ENCODE results near the gene NOP16.

Gene NOP16

GRCh38 chr5:176355400-176356178, 32.8 kb downstream of the NOP16 start:
- no peak for DNase-seq (ENCODE audit: low read depth)
- no peak overlapping the region for H3K4me3 ChIP-seq (ENCODE audit: control insufficient read depth, low read depth, low read length)
- TF ChIP-seq CTCF (conservative IDR thresholded peaks at IDR 0.05; ENCODE audit: control insufficient read depth, insufficient read depth, low read depth, low read length) = no peak

- TF ChIP-seq CTCF (conservative IDR thresholded peaks at IDR 0.05; ENCODE audit: control insufficient read depth, insufficient read depth, low read depth, low read length) = no peak
- H3K4me3 ChIP-seq (ENCODE audit: control insufficient read depth, low read depth, low read length) = no peak overlapping the region
- DNase-seq (ENCODE audit: low read depth) = no peak
These were observed 34.9 kb downstream of the NOP16 start for GRCh38 chr5:176353533-176353932.

- H3K4me3 ChIP-seq (ENCODE audit: control insufficient read depth, low read depth, low read length) = no peak overlapping the region
- TF ChIP-seq CTCF (conservative IDR thresholded peaks at IDR 0.05; ENCODE audit: control insufficient read depth, insufficient read depth, low read depth, low read length) = no peak
- DNase-seq (ENCODE audit: low read depth) = no peak
These were observed 36.1 kb downstream of the NOP16 start for GRCh38 chr5:176352116-176352878.

- H3K4me3 ChIP-seq (ENCODE audit: control insufficient read depth, low read depth, low read length) = no peak overlapping the region
- DNase-seq (ENCODE audit: low read depth) = no peak
- TF ChIP-seq CTCF (conservative IDR thresholded peaks at IDR 0.05; ENCODE audit: control insufficient read depth, insufficient read depth, low read depth, low read length) = no peak
These were observed 38.0 kb downstream of the NOP16 start for GRCh38 chr5:176350416-176350815.

- DNase-seq (ENCODE audit: low read depth) = no peak
- no peak overlapping the region for H3K4me3 ChIP-seq (ENCODE audit: control insufficient read depth, low read depth, low read length)
- TF ChIP-seq CTCF (conservative IDR thresholded peaks at IDR 0.05; ENCODE audit: control insufficient read depth, insufficient read depth, low read depth, low read length) = no peak
These were observed 45.5 kb downstream of the NOP16 start for GRCh38 chr5:176342766-176343458.

- DNase-seq (ENCODE audit: low read depth) = no peak
- TF ChIP-seq CTCF (conservative IDR thresholded peaks at IDR 0.05; ENCODE audit: control insufficient read depth, insufficient read depth, low read depth, low read length) = no peak
- H3K4me3 ChIP-seq (ENCODE audit: control insufficient read depth, low read depth, low read length) = no peak overlapping the region
These were observed 46.3 kb downstream of the NOP16 start for GRCh38 chr5:176342158-176342483.

Measured in fibroblast of mammary gland (primary cell).